Endothelial cell of umbilical vein (primary cell): ENCODE data around the gene MAST1.

Experiments used
- CTCF ChIP-seq, 2 donors: IDR thresholded peaks; 1 replicate in 1 of 2; 2 replicates in 1 of 2; pipeline ENCODE4 v1.5.1; 2011; ENCODE audit warnings: low read length in 2 of 2, mild to moderate bottlenecking in 2 of 2, moderate library complexity in 2 of 2, control low read depth in 1 of 2, inconsistent platforms in 1 of 2, low read depth in 1 of 2; ENCODE audit not compliant: insufficient read depth in 1 of 2; ENCODE audit errors: extremely low read depth in 1 of 2
- EZH2 ChIP-seq: IDR thresholded peaks from 2 replicates; pipeline ENCODE4 v1.6.1; 2012; ENCODE audit warnings: borderline replicate concordance, low read depth, mild to moderate bottlenecking, moderate library complexity, low read length, inconsistent platforms; ENCODE audit not compliant: severe bottlenecking
- FOS ChIP-seq: IDR thresholded peaks from 2 replicates; pipeline ENCODE4 v1.6.1; 2011; ENCODE audit warnings: mild to moderate bottlenecking, low read length, moderate library complexity, borderline replicate concordance; ENCODE audit not compliant: insufficient read depth
- GATA2 ChIP-seq: IDR thresholded peaks from 2 replicates; pipeline ENCODE4 v1.7.0; 2011; ENCODE audit warnings: low read depth, mild to moderate bottlenecking, moderate library complexity, mixed read lengths, low read length; ENCODE audit not compliant: insufficient read length, insufficient read depth
- MYC ChIP-seq: IDR thresholded peaks from one replicate; pipeline ENCODE4 v1.6.1; 2011; ENCODE audit warnings: mild to moderate bottlenecking, low read depth, low read length
- POLR2A ChIP-seq: IDR thresholded peaks from 2 replicates; pipeline ENCODE4 v1.6.1; 2012; ENCODE audit warnings: low read depth, mild to moderate bottlenecking, control low read depth, low read length
- POLR2AphosphoS5 ChIP-seq: IDR thresholded peaks from 2 replicates; pipeline ENCODE4 v1.6.1; 2012; ENCODE audit warnings: low read depth, mild to moderate bottlenecking, control low read depth, low read length, moderate library complexity; ENCODE audit not compliant: insufficient read depth

DNA sequence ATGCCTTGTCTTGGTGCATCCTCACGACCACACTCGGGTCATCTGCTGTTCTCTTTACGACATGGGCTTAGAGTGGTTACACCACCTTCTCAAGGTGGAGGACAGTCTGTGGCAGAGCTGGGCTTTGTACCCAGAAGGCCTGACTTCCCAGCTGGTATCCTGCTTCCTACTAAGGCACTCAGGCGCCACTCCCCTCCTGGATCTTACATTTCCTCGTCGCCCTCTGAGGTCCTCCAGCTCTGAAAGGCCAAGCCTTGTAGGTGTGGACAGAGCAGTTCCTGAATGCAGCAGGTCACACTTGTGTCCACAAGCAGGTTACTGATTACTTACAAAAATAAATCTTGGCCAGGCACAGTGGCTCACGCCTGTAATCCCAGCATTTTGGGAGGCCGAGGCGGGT, 68.9 kb downstream of the MAST1 start:
- no peak for TF ChIP-seq POLR2A
- TF ChIP-seq CTCF (IDR thresholded peaks at IDR 0.05; ENCODE audit: extremely low read depth in 1 of 2, insufficient read depth in 1 of 2, low read depth in 1 of 2, low read length in 2 of 2): no peak
- TF ChIP-seq GATA2: no peak
- TF ChIP-seq EZH2: no peak
- TF ChIP-seq MYC: no peak
- TF ChIP-seq FOS: no peak
- no peak for TF ChIP-seq POLR2AphosphoS5
